SW480 (cell line): Measurements from ENCODE around the gene LEO1.
A peak's percentile ranks its signal among the peaks of the same experiment; 100 is the strongest.

Experiments used
- DNase-seq: peaks from one replicate; pipeline ENCODE4 v3.0.0-alpha.2; 2016; ENCODE audit warnings: low spot score

The LEO1 gene

DNA sequence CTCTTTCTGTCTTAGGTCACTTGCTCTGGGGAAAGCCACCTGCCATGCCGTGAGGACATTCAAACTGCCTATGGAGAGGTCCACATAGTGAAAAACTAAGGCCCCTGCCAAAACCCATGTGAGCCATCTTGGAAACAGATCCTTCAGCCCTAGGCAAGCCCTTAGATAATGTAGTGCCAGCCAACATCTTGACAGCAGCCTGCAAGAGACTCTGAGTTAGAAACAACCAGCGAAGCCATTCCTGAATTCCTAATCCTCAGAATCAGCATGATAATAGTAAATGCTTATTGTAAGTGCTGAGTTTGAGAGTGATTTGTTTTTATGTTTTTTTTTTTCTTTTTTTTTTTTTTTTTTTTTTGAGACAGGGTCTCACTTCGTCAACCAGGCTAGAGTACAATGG, 40.6 kb downstream of the LEO1 start:
- no peak for DNase-seq

DNA sequence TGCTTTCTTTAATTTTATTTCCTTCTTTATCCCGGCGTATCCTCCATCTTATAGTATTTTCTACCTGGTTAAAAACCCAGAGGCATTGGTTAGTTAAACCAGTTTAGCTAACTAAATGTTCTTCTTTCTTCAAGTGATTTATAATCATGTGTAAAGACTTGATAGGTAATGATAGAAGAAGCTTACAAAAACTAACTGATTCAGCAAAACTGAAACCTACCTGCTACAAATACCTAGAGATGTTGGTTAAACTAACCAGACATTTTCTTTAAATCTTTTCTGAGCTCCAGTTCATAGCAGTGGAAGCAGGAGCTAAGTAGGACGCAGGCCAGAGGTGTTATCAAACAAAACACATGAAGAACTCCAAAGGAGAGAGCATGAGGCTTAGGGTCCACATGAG, 44.8 kb downstream of the LEO1 start:
- DNase-seq = no peak

DNA sequence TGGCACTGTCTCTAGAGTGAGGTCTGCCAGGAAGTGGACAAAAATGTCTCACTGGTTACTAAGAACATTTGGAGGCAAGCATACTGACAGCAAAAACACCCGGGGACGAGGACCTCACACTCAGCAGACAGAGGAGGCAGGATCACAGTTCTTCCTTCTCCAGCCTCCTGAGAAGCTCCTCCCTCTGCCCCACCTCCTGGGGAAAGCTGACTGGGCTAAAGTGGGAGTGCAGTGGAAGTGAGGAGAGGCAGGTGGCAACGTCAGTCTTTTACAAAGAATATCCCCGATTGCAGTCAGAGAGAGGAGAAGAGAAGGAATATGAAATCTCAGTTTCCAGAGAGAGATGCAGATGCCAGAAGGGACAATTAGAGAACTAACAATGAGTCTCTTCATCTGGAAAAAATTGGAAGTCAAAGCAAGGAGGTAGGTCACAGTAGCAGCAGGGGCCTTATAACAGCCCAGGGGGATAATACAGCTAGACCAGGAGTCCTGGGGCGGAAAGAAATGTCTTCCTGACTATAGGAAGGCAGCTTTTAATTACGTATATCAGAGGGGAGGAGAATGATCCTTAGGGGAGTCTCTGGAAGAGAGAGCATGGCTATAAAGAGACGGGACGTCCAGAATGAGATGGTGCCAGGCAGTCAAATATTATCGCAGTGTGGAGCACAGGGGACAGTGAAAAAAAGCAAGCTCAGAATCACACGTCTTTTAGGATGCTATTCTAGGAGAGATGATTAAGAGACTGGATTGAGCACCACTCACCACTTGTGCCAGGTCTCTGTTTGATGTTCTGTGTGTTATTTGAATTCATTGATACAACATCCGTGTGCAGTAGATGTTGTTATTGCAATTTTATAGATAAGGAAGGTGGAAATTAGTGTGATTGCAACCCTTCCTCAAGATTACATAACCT, 47.2 kb downstream of the LEO1 start:
- DNase-seq = no peak

DNA sequence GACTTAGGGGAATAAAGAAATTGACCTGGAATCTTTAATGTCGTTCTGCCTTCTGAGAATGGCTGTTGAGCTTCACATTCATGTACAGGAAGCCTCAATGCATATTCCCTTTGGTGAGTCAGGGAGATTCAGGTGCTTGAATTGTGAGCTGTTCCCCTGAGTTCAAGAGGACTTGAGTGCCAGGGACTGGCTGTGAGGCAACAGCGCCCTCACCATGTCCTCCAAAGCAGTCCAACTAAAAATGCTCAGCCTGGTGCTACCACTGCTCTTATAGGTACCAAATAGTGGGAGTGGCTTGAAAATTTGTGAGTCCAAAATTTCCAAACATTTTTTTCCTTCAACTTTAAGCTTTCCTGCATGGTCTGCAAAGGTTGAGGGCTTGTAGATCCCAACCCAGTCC, 54.1 kb downstream of the LEO1 start:
- peak; percentile 48 for DNase-seq

DNA sequence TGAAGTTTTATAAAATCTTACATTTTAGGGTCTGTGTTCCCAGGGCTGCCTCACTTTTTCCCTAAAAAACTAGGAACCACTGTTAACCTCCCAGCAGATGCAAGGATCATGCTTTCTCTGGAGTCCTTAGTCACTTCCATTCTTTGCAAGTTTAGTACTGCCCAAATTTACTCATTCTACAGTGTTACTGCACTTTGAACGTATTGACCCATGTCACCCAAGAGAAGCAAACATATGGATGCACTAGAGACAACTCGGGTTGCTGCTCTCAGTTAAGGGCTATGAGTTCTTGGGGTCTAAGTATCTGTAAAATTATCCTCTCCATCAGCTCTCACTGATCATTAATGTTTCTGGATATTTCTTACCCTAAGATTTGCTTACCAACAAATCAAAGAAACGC, 59.0 kb downstream of the LEO1 start:
- no peak for DNase-seq

DNA sequence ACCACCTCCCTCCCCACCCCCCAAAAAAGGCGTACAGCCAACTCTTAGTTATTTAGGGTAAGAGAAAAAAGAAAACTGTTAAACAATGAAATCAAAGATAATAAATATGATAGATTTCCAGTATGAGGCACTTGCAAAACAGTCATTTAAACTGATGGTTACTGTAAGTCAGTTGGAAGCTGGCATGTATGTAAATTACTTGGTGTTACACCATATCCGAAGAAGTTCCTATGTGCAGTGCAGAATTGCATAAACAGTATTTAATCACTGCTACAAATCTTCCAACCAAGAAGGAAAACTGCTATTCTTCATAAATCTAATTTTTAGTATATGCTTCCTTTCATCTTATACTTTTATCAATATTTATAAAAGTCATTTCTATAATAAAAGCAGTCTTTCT, 62.0 kb downstream of the LEO1 start:
- no peak for DNase-seq

DNA sequence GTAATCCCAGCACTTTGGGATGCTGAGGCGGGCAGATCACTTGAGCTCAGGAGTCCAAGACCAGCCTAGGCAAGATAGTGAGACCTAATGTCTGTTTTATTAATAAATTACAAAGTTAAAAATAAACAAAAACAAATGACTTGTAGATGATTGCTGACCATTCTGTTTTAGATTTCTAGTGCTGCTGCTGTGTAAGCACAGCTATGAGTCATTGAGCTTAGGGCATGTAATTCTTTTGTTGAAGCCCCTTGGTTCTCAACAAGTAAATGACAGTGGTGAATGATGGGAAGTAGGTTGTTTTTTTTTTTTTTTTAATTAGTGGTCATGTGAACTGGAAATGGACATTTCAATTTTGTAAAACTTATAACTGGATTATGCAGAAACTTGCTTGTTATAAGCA, 63.3 kb downstream of the LEO1 start:
- no peak for DNase-seq

DNA sequence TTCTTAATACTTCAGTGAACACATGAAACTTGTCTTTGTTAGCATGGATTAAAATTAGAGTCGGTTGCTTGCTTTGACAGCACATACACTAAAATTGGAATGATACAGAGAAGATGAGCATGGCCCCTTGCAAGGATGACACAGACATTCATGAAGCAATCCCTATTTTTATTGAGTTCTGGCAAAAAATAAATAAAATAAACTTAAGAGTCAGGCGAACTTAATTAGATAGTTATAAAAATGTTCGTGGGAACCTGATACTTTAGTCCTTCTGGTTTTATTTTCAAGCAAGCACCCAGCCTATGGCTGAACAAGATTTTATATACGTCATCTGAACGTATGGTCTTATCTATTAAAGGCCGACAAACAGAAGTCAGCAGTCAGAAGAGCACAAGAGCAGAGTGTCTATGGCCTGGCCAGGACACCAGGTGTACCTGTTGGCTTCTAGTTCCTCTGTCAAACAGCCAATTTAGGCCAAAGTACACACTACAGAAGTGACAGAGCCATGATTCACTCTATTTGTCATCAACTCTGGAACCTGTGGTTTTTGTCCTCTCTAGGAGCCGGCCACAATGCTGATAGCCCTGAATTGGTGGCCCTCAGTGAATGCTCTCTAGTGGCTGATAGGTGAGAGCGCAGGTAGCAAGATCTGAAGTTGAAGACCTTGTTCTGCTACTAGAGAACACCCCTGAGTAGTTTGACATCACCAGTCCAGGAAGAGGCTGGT, 64.3 kb downstream of the LEO1 start:
- DNase-seq = peak; percentile 93

DNA sequence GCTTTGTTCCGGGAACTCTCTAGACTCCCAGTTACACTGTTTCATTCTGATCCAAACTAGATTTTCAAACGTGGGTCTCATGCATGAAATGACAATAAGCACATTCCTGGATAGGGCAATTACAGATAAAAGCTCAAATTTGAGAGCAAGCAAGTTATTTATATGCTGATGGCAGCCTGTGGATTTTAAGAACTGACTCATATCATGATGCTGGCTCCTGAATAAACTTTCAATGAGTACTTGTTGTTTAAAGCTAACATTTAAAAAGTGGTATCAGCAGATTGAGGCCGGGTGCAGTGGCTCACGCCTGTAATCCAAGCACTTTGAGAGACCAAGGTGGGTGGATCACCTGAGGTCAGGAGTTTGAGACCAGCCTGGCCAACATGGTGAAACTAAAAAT, 66.6 kb downstream of the LEO1 start:
- DNase-seq = no peak

DNA sequence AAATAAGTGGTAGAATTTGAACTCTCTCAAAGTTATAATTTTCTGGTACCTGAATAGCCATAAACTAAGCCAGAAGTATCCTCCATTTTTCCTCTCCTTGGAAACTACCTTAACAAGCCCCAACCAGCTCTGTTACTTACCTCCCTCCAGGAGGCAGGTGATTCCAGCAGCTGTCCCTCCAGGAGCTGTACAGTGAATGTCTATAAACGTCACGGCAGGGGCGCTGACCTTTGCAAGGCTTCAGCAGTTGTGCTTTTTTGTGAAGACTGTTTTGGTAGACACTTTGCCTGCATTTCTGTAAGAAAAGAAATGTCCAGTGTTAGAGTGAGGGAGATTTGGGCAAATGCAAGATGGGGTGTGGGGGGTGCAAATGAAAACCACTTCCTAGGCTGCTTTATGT, 67.2 kb downstream of the LEO1 start:
- DNase-seq = no peak

DNA sequence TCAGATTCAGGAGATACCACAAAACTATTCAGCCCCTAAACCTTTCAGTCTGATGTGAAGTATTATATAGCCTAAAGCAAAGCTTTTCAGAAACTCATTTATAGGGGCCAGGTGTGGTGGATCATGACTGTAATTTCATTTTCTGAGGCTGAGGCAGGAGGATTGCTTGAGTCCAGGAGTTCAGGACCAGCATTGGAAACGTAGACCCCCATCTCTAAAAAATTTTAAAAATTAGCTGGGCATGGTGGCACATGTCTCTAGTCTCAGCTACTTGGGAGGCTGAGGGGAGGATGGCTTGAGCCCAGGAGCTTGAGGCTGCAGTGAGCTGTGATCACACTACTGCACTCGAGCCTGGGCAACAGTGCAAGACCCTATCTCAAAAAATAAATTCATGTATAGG, 82.1 kb downstream of the LEO1 start:
- DNase-seq = no peak

DNA sequence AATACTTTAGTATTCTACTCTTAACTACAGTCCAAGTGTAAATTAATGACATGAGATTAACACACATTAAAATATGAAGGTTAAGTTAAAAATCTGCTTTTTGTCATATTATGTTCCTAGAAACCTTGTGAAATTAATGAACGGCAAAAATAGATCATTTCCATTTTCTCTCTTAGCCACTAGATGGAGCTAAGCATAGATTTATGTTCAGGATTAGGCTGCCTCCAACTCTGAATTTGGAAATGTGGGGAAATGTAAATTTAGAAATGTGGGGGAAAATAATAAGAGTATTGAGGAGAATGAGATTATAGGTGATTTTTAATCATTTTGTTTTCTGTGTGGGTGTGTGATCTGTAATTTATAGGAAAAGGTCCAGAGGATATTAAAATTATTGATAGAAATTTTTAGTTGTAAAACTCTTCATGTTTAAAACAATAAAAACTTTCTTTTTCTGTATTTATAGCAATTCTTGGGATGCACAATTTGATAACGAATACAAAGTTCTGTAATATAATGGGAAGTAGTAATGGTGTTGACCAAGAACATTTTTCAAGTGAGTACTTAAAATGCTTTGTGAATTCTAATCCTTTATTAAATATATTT, 82.9 kb downstream of the LEO1 start:
- peak; percentile 13 for DNase-seq
